GM19023 (cell line): Measurements from ENCODE around the gene SMOC1.

Source experiments
- ATAC-seq: cut with Tn5 transposase; IDR thresholded peaks from one replicate; pipeline ENCODE4 v1.9.1; 2021; ENCODE audit warnings: mild to moderate bottlenecking, moderate library complexity; ENCODE audit not compliant: unreplicated experiment

Gene SMOC1

DNA sequence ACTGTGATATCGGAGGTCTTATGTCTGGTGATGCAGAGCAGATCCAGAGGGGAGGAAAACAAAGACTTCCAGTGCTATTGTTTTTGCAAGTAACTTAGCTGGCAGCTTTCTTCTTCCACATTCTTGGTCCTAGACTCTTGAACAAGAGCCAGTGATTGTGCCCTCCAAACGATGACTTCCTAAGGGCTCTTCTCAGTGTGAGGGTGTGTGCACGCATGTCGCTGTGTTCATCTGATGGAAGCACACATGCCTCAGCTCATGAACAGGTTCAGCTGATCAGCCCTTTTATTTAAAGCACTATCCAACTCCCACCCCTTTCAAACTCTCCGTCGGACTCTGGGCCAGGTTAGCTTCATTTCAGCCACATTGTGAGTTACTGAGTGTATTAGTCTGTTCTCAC, 59.5 kb downstream of the SMOC1 start:
- ATAC-seq, result no peak

DNA sequence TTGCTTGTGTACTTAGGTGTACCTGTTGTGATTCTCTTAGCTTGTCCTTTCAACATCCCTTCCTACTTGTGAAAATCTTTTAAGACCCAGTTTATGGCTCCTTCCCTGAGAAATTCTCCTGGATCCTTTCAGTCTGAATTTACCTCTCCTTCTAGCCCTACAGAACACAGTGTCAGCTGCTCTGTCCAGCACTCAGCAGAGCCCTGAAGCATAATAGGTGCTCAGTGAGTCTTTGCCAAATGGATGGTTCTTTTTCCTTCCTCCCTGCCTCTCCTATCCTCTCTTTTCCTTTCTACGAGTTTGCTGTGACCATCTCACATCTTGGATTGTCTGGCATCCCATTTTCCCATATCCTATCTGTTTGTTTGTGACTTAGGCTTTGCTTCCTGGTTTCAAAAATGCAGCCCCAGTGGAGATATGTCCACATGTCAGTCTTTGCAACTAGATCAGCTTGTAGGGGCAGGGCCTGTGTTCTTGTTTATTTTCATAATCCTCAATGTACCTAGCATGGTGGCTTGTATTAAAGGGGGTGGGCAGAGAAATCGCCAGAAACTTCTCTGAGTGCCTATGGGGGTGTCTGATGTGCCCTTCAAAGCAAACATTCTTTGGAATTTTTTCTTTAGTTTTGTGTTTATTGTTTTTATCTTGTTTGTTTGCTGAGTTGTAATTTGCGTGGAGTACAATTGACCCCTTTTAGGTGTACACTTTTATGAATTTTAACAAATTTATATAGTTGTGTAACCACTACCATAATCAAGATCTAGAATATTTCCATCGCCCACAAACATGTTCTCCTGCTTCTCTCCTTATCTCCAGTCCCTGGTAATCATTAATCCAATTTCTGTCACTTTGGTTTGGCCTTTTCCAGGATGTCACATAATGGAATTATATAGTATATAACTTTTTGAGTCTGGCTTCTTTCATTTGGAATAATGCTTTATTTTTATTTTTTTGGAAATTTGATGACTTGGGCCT, 62.8 kb downstream of the SMOC1 start:
- no peak for ATAC-seq

DNA sequence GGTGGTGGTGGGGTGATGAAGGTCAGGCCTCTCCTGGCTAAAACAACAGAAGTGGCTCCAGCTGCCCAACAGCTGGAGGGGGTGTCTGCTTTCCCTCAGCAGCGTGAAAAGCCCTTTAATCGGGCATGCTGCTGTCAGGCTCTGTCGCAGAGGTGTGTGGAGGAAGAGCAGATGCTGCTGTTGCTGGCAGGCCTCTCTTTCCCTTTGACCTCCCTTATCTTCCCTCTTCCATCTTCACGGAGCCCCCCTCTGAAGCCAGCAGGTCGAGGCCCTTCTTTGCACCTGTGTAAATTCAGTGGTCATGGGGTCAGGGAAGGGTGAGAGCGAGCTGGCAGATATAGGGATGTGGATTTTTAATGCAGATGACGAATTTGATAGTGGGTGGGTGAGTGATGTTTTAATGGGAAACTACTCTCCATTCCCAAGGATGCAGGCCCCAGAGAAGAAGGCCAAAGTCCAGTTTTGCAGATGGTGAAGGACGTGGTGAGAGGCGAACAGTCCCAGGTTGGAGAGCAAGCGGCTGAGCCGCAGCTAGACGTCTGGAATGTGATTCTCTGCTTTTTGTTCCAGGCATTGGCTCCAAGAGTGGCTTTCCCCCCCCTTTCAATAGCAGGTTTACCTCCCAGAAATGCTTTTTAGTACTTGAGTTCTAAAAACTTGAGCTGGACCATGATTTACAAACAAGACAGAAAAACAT, 64.0 kb downstream of the SMOC1 start:
- no peak for ATAC-seq

DNA sequence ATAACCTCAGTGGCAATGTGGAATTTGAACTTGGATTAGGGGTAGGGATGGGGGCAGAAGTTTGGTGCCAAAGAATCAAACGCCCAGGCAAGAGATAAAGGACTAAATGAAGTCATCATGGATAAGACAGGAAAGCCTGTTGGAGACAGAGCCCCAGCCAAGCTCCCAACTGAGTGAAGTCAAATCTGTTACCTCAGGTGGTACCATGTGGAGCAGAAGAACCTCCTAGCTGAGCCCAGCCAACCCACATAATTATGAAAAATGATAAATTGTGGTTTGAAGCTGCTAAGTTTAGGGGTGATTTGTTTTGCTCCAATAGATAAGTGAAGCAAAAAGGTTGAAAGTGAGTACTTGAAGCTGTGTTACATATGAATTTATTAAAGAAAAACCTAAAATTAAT, 66.1 kb downstream of the SMOC1 start:
- ATAC-seq, result no peak

DNA sequence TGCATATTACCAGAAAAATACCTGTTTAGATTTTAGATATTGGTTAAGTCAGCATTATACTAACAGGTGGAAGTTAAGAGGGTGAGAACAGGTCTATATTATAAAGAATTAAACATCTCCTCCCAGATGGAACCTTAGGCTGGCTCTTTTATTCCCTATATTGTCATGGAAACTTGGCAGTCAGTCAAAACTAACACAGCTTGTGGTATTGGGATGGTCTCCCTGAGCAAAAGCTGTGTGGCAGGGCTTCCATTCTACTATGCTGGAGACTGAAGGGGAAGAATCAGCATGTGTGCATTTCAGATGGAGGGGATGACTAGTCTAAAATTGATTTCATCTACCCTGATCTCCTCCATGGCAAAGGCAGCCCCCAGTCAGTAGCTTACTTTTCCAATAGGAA, 66.7 kb downstream of the SMOC1 start:
- no peak for ATAC-seq

DNA sequence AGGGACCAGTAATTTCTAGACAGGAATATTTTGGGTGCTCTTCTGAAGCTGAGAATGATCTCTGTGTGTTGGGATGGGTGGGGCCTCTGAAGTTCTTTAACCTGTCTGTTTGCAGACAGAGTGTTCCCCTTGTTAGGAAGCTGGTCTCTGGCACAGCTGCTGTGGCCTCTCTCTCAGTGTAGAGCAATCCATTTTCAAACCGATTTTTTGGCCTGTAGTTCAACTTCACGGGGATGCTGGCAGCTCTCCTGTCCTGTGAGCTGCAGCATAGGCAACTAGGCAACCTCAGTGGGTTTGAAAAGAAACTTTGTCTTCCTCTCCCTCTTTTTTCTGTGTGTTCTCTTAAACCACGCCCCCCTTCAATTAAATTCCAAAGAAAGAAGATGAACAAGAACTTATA, 69.1 kb downstream of the SMOC1 start:
- no peak for ATAC-seq

DNA sequence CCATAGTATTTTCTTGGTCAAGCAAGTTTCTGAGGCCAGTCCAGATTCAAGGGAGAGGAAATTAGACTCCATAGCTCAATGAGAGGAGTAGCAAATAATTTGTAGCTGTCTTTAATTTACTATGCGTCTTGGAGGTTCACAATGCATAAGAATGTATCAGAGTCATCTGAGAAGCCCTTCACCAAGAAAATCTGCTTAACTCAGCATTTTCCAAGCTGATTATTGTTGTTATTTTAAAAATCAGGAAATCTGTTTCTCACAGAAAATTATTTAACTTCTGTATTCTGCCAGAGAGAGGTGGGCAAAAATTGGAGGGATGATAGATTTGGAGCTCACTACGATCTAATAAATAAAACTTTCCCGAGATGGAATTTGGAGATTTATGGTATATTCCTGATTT, 72.0 kb downstream of the SMOC1 start:
- ATAC-seq, result no peak

DNA sequence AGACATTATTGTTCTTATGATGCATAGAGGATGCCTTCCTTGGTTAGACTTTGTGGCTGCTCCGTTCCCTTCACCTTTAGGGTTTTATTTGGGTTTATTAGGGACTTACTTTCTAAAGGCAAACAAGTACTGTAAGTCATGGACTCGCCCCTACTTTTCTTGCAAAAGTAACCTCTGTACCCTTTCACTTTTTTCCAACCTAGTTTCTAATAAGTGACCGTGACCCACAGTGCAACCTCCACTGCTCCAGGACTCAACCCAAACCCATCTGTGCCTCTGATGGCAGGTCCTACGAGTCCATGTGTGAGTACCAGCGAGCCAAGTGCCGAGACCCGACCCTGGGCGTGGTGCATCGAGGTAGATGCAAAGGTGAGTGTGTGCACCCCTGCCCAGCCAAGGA, 72.7 kb downstream of the SMOC1 start:
- ATAC-seq, result no peak

DNA sequence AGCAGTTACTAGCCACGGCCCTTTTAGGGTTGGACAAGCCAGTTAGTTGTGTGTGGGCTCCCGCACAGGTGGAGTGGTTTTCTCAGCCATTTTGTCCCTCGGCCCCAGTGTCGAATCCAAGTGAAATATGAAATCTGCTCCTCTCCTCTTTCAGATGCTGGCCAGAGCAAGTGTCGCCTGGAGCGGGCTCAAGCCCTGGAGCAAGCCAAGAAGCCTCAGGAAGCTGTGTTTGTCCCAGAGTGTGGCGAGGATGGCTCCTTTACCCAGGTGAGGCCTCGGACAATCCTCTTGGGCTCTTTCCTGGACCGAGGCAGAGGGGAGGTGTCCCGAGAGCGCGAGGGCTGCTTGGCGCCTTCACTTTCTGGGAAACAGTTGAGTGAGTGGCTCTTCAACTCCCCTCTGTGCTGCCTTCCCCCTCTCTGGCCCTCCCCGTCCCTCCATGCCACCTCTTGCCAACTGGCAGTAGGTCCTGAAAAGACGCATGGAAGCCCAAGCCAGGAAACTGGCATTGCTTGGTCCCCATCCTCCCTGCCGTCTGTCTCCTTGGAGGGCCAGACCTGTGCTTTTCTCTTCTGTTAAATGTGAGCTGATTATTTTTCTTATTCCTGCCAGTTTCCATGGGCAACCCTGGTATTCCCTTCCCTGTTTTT, 74.2 kb downstream of the SMOC1 start:
- ATAC-seq, result no peak

DNA sequence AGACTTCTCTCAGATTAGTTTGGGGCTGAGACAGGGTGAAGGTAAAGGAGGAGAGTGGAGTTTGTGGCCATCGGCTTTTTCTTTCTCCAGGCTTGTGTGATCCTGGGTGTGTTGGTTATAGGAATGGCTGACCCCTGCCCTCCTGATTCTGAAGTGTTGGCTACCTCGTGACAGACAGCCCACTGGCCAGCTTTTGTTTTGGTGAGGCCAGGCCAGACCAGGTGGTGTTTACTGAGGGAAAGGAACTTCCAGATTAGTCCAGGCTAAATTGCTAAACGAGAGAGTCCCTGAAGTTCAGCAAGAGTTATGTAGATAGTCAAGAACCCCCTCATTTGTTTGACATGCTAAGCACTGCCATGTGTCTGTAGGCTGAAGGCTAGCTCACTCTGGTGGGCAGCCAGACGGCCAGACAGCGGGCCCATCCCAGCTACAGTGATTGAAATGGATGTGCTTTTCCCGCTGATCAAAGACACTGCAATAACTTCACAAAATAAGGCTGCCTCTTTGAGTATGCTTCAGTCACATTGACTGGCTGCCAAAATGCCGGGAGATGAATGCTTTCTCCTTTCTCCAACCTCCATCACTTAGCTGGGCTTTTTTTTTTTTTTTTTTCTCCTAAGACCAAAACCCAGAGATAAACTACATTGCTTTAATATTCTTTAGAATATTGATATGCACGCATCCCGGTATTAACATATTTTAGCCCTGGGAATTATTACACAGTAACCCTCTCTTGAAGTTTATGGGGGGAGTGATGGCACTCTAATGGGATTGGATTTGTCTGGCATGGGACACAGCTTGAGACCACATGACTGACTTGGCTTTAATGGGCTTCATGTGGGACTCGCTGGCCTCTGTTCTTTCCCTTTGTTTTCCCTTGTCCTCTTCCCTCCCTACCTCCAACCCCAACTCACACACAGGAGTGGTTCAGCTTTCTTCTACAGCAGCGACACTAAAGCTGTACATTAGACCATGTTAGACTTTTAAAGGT, 76.9 kb downstream of the SMOC1 start:
- no peak for ATAC-seq

DNA sequence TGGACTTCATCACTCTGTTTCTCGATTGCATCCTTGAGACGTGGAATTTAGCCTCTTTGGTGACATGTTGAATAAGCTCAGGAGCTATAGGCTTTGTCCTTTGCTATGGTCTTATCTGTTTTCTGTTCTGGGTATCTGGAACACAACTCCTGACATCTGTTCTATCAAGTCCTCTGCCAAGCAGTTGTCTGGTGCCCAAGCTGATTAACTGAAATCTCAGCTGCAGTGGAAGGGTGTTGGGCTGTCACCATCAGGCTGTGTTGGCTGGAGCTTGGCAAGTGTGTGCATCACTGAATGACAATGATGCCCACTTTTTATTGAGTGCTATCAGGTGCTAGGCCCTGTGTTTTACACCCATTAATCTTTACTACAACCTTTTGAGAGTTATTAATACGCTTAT, 77.8 kb downstream of the SMOC1 start:
- no peak for ATAC-seq

DNA sequence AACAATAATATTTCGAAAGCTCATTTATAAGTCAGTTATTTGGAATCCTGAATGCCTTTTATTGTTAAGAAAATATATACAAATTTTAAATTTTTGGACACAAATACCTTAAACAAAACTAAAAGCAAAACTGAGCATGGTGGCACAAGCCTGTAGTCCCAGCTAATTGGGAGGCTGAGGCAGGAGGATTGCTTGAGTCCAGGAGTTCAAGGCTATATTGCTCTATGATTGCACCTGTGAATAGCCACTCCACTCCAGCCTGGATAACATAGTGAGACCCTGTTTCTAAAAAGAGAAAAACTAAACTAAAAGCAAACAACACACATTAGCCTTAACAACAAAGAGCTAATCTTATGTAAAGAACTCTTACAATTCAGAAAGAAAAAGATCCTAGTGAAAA, 78.8 kb downstream of the SMOC1 start:
- no peak for ATAC-seq

DNA sequence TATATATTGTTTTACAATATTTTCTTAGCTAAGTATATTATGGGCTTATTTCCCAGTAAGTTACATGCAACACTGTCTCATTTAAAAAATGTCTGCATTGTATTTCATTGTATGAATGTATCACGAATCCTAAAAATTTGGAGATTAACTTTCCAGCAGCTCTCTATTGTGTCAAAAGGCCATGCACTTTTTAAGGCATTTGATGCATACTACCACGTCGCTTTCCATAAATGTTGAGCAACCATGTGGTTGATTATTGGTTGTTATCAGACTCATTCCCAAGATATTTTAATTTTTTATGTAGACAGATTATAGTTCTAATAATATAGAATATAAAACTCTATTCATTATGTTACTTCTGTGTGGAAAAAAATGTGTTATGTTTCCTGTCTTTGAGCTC, 79.9 kb downstream of the SMOC1 start:
- ATAC-seq, result no peak

DNA sequence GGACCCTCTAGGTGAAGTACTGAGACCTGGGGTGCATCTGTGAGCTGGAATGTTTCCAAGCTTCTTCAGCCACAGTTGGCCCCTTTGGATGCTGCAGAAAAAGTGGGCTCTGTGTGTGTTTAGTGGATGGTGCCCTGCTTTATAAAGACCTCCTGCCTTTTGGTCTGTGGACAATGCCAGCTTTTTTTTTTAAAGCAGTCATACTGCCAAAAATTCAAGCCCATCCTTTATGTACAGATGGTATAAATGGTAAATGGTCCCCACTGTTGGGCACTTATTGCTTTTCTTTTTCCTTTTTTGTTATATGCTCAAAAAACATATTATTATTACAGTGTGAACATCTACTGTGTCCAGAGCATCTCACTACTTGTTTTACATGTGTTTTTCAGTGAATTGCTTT, 81.1 kb downstream of the SMOC1 start:
- ATAC-seq, result no peak

DNA sequence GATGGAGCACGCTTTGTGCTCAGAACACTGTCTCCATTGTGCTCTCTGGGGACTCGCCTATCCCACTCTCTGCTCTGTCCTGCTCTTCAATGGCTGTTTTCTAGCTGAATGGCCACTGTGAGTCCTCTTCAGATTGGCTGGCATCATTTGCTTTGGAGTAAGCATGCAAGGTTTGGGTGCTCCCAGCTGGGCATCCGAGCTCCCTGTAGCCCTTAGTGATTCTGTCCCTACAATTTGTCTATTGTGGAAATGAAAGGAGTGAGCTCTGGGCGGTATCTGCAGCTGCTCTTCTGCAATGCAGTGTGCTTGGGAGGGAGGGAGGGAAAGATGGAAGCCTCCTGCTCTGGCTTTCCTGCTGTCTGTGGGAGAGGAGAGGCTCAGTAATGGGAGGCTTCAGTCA, 84.8 kb downstream of the SMOC1 start:
- ATAC-seq, result no peak

DNA sequence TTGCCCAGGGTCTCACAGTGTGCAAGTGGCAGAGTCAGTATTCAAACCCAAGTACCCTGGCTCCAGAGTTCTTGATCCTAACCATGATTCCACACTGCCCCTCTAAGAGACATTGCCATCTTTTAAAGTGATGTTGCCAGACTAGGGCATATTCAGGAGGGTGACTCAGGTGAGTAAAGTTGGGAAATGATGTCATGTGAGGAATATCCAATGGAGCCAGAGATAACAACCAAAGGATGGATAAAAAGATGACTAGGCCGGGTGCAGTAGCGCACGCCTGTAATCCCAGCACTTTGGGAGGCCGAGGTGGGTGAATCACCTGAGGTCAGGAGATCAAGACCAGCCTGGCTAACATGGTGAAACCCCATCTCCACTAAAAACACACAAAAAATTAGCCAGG, 85.6 kb downstream of the SMOC1 start:
- ATAC-seq, result no peak

DNA sequence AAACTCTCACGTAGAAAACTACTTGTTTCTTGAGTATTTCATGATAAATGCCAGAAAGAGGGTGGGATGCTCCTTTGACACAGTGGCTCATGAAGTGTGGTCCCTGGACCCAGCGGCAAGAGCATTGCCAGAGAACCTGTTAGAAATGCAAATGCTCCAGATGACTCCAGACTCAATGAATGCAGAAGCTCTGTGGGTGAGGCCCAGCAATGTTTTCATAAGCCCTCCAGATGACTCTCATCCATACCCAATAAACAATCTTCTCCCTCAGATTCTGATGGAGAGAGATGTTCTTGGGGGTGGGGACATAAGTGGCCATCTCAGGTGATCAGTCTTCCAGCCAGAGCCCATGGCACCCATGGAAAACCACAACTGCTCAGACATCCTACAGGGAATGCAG, 88.9 kb downstream of the SMOC1 start:
- ATAC-seq, result no peak

DNA sequence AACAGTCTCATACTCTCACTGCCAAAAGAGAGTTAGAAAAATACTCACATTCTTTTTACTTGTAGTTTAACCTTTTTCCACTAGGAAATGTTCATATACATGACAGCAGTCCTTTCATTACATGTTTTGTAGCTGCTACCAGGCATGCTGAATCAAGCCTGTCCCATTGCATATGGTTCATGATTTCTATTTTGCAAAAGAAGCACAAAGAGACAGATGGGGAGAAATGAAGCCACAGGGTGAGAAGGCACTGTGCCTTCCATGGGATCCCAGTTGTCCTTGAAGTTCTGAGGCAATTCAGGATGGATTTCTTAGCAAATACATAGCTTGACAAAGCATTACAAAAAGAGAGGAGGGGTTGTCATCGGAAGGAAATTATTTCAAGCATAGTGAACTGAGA, 89.5 kb downstream of the SMOC1 start:
- ATAC-seq, result no peak

DNA sequence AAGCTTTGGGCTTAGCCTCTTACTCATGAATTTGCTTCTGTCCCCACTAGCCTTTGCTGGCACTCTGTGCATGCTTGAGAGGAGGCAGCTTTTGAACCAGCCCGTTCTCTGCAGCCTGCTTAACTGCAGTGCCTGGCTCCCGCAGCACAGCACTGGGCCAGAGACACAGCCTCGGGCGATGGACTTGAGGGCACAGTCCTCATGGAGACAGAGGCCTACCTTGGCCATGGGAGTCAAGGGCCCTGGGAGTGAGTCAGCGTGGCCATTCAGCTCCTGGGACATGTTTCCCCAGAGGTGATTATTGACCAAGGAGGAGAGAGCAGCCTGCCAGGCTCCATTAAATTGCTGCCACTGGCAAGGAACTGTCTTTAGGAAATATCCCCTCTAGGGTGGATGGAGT, 93.5 kb downstream of the SMOC1 start:
- no peak for ATAC-seq

DNA sequence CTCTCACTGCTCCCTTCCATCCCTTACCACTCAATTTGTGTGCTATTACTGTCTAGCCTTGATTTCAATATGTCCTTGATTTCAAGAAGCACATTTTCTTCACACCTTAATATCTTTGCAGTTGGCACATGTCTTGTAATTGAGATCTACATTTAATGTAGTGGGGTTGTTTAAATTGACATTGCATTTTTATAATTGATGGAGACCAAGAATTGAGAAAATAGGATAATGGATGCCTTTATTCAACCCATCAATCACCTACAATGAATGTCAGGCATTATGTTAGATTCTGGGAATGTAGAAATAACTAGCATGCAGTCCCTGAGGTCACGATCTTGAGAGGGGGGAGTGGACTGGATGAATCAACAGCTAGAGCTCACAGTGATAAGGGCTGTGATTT, 94.6 kb downstream of the SMOC1 start:
- ATAC-seq, result no peak

DNA sequence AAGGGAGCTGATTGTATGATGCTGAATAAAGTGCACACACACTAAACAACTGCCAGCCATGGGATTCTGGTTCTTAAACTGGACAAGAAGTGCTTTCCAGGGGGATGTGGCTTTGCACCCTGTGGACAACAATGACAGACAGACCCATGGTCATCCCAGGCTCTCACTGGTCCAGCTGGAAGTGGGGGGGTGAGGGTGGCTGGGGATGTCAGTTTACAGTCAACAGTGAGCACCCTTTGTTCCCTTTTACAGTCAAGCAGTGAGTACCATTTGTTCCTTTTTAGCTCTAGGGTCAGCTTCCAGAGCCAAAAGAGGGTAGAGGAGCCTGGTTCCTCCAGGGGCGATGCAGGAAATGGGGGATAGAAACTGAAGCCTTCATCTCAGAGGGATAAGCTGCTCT, 100.7 kb downstream of the SMOC1 start:
- ATAC-seq, result no peak
